GM21723 (cell line): ENCODE data around the gene SLC35F4.

Experiments used
- ATAC-seq: cut with Tn5 transposase; IDR thresholded peaks from one replicate; pipeline ENCODE4 v1.9.1; 2021; ENCODE audit warnings: mild to moderate bottlenecking, moderate library complexity; ENCODE audit not compliant: unreplicated experiment

SLC35F4 gene

DNA sequence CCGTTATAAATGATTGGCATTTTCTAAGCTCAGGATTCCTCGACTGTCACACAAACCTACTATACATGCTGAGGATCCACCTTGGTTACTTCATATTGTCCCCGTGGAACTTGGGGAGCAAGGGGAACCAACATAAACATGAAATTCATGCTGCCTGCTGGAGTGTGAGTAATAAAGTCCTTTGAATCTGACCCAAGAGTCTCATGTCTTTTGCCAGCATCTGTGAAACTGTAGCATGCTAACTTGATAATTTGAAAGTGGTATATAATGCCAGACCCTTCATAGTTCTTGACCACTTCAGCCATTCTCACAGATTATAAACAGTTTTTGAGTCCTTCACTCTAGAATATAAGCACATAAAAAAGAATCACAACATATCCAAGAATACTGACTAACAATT is 17.1 kb downstream of the SLC35F4 start:
- ATAC-seq: no peak

DNA sequence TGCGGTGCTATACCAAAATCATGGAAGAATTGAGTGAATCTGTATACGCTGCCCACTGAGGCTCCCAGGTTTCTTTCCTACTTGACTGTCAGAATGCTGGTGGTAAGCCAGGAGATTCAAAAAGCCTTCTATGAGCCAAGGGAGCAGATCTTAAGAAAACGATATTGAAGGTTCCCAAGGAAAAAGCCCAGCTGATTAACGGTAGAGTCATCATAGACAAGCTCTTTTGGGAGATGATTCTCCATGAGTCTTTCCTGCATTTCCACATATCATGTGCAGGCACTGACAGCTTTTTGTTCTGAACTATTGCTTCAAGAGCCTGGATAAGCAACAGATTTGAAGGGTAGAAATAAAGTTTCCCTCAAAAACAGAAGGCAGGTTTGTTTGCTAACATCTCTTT is 17.5 kb downstream of the SLC35F4 start:
- ATAC-seq: no peak

DNA sequence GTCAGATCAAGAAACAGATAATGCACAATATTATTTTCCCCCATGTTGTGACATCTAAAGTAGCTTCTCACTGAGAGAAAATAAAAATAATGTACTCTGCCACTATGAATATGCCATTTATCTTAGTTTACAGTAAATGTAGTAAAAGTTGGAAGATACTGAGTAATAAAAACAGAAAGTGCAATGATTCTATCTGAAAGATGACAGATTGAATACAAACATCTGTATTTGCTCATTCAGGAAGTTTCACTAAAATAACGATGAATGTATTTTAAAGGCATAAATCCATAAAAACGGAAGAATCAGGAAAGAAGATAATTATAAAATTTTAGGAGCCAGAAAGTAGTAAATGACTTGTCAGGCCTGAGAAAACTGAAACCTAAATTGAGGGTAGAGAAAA is 18.2 kb downstream of the SLC35F4 start:
- ATAC-seq: no peak

DNA sequence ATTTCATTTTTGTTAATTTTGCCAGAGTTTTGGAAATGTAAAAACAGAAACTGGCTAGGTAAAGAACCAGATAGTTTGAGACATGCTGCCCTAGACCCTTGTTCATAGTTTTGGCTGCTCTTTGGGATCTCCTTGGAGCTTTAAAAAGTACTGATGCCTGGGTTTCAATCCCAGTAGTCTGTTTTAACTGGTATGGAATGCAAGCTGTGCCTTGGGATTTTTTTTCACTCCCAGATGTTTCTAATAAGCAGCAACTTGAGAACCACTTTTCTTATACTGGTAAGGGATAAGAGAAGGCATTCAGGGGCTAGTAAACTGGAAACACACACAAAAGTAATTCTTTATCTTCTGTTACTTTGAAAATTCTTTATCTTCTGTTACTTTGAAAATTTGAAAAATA is 18.8 kb downstream of the SLC35F4 start:
- no peak for ATAC-seq

DNA sequence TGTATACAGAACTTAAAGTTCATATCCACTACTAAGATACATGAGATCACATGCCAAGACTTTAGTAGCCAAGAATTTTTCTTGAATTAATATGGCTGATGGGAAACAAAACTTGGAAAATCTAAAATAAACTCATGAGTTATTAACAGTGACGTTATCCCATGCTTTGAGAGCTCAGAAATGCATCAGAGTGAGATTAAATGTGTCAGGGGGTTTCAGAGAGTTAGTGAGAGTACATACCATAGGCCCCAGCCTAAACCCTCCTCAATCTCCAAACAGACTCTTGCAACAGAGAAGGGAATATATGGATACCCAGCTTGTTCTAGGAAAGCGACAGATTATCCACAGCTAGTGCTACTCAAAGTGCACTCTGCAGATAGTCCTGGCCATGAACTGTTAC is 19.3 kb downstream of the SLC35F4 start:
- no peak for ATAC-seq

DNA sequence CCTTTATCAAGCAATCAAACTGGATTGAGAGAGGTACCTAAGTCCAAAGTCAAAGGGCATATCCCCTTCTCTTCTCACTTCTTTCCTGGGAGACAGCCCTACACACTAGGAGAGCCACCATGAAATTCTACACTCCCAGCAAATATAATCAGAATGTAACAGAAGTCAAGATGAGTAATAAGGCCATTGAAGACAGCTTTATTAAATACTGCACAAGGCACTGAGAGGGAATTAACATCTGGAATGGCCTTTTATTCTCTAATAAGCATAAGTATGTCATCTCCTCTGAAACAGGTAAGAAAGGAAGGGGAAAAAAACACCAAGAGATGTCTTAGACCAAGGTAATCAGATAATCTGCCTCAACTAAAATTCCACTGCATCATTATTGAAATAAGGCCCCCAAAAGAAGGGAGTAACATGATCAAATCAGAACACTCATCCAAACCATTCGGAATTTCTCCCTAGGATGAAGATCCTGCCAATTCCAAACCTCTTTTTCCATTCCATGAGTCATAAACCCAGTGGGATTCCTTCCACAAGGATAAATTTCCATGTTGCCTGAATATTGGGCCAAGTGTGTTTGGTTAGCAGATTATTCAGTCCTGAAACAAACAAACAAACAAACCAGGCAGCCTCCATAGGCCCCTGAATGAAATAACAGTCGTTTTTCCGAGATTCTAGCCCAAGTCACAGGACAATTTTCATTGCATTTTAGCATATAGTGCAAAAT is 19.9 kb downstream of the SLC35F4 start:
- no peak for ATAC-seq

DNA sequence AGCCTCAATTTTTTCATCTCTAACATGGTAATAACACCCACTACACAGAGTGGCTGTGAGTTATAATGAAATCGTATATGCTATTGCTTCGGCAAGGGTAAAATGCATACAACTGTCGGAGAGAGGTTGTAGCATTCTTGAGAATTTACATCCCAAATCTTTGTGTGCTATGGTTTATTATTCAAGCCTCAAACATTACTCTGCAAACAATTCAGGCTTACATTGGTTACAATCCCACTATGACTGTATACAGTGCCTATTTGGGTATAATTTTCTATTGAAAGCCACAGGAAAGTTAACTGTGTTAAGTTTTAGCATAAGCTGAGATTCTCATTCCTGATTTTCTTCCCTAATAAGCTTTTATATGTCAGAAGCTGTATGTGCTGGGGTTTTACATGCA is 20.6 kb downstream of the SLC35F4 start:
- ATAC-seq: no peak

DNA sequence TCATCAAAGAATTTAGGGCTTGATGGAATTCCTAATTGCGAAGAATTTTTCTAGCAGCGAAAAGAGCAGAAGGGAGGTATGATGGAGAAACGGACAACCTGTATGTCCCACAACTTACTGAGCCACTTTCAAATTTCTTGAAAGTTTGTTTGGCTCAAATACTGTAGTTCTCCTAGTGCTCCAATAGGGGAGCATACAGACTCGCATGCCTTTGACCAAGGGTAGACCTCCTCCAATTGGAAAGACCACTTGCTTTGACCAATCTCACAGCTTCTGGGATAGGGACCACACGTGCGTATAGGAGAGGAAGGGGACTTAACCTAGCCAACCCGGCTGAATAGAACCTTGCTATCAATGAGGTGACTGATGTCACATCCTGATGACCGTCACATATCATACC is 28.6 kb downstream of the SLC35F4 start:
- no peak for ATAC-seq

DNA sequence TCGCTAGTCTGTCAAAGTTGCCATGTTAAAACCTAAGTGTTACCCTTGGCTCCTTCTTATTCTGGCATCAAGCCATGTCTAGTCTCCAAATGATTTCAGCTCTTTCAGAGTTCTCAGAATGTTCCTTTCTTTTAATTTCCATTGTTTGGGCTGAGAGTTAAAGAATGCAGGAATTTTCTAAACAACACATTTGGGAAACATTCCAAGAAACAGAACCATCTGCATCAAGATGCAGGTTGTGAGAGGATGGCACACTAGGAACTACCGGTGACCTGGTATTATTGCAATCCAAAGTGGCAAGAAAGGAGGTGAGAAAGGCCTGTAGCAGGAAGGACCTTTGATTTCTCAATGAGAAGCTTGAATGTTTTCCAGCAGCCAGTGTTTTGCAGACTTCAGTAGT is 30.1 kb downstream of the SLC35F4 start:
- ATAC-seq: no peak

DNA sequence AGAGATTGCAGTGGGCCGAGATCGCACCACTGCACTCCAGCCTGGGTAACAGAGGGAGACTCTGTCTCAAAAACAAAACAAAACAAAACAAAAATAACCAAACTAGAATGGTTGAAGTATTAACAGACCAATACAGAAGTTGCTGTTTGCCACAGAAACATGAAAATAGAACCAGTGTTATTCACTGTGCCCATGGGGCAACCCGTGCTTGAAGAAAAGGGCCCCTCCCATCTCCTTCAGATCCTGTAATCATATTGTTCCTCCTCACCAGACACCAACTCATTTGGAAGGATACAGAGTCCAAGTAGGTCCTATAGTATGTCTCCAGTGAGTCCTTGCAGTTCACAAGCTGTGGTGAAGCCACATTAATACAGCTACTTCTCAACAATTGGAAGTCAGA is 30.9 kb downstream of the SLC35F4 start:
- no peak for ATAC-seq

DNA sequence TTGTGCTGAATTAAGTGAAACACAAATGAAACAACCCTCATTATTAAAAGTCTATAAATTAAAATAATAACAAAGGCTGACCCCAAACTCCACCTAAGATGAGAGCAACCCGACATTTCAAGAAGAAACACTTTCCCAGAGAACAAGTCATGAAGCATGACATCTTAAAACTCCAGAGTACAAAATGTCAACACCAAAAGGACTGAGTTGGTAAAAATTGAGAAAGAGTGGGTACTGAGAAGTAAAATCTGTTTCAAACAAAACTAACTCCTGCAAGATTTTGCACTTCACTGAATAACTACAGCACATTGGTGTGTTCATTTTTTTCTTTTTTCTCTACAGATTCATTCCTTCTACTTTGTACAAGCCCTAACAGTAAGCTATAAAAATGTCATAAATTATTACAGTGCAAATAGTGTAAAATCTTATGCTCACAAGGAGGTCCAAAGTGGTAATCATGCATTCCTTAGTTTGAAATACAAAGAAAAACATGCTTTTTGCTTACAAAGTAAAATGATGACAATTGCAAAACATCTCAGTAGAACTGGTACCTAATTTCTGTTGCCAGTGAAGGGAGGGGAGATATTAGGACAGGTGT is 31.8 kb downstream of the SLC35F4 start:
- no peak for ATAC-seq

DNA sequence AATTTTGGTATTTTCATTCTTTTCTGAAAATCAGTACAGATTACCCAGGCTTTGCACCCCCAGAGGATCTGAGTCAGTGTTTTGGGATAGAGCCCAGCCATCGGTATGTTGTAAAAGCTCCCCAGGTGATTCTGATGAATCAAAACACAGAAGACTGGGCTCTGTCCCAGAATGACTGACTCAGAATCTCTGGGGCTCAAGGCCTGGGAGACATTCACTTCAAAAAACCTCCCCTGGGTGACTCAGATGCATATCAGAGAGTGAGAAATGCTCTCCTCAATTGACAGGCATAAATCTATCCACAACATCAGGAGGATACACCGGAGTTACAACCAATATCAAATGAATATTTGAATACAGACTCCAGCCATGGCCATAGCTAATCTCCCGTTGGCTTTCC is 32.6 kb downstream of the SLC35F4 start:
- no peak for ATAC-seq

DNA sequence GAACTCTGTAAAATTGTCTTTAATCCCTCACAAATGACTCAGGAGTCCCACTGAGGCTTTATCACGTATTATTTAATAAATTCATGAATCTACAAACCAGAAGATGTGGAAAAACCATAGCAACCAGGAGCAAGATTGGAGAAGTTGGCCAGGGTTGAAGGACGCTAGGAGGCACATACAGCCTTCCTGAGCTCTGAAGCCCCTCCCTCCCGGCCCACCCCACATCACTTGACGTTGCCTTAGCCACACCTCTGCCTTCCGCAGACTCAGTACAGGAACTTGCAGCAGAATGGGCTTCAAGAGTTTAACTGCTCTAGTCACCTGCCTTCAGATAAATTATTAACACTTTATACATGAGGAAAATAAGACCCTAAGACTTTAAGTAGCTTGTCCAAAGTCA is 33.9 kb downstream of the SLC35F4 start:
- no peak for ATAC-seq

DNA sequence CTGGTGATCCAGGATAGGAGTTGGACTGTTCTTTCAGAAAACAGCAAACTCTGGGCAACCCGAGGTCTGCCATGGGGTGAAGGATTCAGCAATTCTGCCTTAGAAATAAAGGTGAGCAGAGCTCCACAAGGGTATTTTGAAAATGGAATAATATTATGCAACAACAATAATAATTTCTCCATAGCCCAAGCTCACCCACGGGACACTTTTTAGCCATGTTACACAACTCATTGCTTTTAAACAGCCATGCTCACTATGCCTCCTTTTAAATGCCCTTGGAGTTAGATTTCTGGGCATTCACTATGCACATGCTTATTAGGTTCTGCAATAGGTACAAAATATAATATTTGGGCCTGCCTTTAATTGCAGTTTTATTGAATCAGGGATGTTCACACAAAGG is 37.2 kb downstream of the SLC35F4 start:
- ATAC-seq: no peak

DNA sequence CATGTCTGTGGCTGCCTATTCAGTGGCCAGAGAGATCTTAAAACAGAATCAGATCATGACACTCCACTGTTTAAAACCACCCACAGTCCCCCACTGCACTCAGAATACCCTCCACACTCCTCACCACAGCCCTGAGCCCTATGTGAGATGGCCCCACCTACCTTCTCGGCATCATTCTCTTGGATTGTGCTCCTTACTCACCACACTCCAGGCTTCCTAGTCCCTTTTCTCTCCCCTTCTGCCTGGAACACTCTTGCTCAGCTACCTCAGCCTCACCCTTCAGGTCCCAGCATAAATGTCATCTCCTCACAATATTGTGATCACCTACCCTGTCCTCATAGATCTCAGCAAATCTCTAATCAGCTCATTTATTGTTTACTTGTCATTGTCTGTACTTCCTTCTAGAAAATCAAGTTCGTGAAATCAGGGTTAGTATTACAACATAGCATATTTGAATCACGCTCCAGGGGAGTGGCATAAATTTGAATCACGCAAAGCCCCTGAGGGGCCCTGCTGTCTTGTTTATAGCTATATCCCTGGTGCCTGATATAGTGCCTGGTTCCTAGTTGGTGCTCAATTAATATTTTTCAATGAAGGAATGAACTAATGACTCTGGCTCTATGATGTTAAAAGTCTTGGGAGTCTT is 42.8 kb downstream of the SLC35F4 start:
- no peak for ATAC-seq

DNA sequence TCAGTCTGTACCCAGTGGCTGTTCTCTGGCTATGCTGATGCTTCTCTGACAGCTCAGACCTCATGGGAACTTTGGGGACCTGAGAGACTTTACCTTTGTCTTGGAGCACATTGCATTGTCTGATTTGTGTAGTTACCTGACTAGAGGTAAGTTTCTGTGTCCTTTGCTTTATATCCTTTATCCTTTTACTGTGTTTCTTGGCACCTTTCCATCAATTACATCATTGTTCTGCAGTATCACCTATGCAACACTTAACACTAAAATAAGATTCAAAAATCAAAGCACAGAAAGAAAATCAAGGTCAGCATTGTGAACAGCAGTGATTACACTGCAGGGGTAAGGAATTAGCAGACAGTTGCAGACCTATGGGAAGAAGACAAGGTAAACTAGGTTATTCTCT is 43.8 kb downstream of the SLC35F4 start:
- no peak for ATAC-seq

DNA sequence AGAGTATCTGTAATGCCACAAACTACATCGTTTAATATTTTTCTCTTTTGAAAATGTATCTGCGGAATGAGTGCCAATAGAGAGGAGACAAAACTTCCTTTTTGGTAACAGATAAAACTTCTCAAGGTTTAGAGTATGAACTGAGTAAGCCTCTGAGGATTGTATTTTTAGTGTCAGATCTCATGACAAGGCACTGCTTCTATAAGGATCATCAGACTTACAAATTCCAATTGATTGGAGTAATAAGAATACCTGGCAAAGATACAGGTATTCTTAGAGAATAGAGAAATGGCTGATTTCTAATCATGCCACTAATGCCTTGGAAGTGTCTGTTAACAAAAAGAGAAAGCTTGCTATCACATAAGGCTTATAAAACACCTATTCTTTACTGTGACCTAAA is 45.3 kb downstream of the SLC35F4 start:
- ATAC-seq: no peak

DNA sequence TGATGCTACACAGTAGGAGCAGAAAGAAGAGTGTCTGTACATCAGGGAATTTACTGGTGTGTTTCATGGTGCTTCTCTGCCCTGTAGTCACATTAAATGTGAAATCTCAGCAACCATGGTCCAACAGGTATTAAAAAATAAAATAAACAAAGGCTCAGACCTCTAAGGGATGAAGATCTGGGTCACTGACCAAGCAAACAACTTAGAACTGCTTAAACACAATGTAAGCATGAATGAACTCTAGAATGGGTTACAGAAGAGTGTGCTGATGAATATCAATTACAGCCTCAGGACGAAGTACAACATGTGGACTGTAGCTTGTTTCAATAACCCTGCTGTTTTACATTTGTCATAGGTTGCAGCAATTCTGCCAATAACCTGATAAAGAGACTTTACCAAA is 47.4 kb downstream of the SLC35F4 start:
- no peak for ATAC-seq

DNA sequence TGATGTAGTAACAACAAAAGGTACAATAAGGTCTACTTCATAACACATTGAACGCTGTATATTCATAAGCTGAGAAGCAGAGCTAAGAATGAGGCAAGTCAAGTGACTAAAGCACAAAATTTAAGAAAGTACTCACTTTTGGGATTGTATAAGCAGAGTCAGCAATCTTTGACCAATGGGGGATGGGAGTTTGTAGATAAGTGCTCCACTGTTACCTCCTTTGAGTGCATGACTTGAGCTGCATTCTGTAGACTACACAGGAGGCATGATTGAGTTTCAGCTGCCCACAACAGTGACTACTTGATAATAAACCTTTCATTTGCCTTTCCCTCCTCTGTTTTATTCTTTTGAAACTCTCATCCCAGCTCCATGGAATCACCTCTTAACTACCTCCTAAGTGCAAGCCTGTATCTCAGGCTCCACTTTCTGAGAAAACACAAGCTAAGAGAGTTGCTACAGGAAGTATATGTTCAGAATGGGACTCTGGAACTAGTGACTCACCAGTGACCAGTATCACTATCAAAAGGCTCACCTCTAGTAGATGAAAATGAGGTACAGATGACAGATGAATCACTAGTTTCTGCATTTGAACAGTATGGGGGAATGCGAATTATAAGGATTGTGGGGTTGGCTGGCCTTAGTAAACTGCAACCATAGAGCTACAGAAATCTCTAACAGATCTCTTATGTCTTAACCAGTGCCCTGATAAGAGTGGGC is 49.2 kb downstream of the SLC35F4 start:
- ATAC-seq: no peak

DNA sequence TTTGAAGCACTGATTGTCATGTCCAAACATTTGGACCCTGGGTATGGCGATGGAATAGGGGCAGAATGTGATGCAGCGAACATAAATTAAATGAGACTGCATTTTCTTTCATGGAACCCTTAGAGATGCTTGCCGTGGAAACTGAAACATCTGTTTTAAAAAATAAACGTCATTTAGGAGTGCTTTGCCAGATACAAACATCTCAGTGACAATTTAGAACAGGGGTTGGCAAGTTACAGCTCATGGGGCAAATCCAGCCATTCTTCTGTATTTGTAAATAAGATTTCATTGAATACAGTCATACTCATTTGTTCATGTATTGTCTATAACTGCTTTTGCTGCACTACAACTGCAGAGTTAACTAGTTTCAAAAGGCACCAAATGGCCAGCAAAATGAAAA is 51.2 kb downstream of the SLC35F4 start:
- no peak for ATAC-seq

DNA sequence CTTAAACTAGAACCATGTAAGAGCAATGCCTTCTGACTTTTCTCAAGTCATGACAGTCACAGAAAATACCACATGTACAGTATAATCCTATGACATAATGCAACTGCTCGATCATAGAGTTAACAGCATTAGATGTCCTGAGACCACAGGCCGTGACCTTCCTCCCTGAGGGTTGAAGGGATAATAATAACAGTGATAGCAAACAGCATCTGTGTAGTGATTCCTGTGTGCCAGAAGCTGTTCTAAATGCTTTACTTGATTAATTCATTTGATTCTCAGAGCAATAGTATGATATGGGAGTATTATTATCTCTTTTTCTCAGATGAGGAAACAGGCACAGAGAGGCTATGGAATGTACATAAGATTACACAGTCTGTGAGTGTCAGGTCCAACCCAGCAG is 53.2 kb downstream of the SLC35F4 start:
- ATAC-seq: no peak

DNA sequence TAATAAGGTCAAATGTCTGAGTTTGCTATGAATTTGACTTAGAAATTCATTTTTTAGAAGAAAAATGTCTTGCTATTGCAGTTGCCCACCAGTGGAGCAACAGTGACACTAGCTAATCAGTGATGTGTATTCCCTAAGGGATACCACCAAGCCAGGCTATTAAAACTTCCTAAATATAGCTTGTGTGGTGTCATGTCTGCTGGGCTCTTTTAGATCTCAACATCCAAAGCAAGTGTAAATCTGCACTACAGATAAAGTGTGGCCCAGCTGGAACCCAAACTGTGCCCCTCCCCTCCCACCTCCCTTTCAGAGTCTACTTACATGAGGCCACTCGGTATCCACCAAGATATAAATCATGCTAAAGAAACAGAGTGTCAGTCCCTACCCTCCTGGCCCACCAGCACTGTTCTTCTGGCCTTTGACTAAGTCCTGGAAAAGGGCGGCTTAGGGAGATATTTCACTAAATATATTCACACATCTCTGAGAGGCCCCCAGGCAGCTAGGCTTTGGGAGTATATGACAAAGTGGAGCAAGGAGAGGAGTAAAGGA is 53.8 kb downstream of the SLC35F4 start:
- no peak for ATAC-seq
